Fibroblast of lung (primary cell): ENCODE results near the gene TOX2. TPM values are rescaled to one million over a fixed set of nuclear protein-coding genes. Genes with fewer than 3 reads are reported as not detected.

Source experiments
- DNase-seq, 2 donors: peaks; one replicate each; pipeline versions ENCODE4 v3.0.0 to v3.0.0-alpha.2; 2010; ENCODE audit warnings: low read depth in 2 of 2
- H2AFZ ChIP-seq: 2 replicates; pipeline ENCODE4 v1.5.1; 2012; ENCODE audit warnings: low read length, control low read depth, inconsistent platforms
- H3K27ac ChIP-seq: 2 replicates; pipeline ENCODE4 v1.5.1; 2011; ENCODE audit warnings: low read length, control low read depth; ENCODE audit not compliant: insufficient read depth
- H3K27me3 ChIP-seq: 2 replicates; pipeline ENCODE4 v1.5.1; 2011; ENCODE audit warnings: mild to moderate bottlenecking, low read length; ENCODE audit not compliant: control insufficient read depth, insufficient read depth
- H3K36me3 ChIP-seq: 2 replicates; pipeline ENCODE4 v1.5.1; 2011; ENCODE audit warnings: low read length; ENCODE audit not compliant: control insufficient read depth, insufficient read depth
- H3K4me1 ChIP-seq: 2 replicates; pipeline ENCODE4 v1.5.1; 2011; ENCODE audit warnings: low read length; ENCODE audit not compliant: control insufficient read depth, insufficient read depth; ENCODE audit errors: extremely low read depth
- H3K4me2 ChIP-seq: 2 replicates; pipeline ENCODE4 v1.5.1; 2011; ENCODE audit warnings: low read length, control low read depth; ENCODE audit not compliant: insufficient read depth; ENCODE audit errors: extremely low read depth
- H3K4me3 ChIP-seq, 4 experiments: fragments of 200-600 bp in 1 of 4; sonication (generic) in 1 of 4; replicated peaks in 1 of 4; 2 replicates each; pipeline ENCODE4 v1.5.1; 2011 to 2016; ENCODE audit warnings: low read length in 4 of 4, low read depth in 3 of 4, mild to moderate bottlenecking in 3 of 4, control low read depth in 2 of 4, inconsistent platforms in 1 of 4, mixed read lengths in 1 of 4; ENCODE audit not compliant: insufficient read depth in 1 of 4; ENCODE audit errors: control extremely low read depth in 1 of 4
- H3K79me2 ChIP-seq: 2 replicates; pipeline ENCODE4 v1.5.1; 2012; ENCODE audit warnings: mild to moderate bottlenecking, low read length, inconsistent platforms; ENCODE audit not compliant: control insufficient read depth, insufficient read depth
- H3K9ac ChIP-seq: 2 replicates; pipeline ENCODE4 v1.5.1; 2011; ENCODE audit warnings: mild to moderate bottlenecking, low read length, control low read depth; ENCODE audit not compliant: insufficient read depth
- H3K9me3 ChIP-seq: 2 replicates; pipeline ENCODE4 v1.5.1; 2012; ENCODE audit warnings: low read depth, low read length; ENCODE audit not compliant: control insufficient read depth, insufficient read depth
- H4K20me1 ChIP-seq: 2 replicates; pipeline ENCODE4 v1.5.1; 2011; ENCODE audit warnings: low read length; ENCODE audit not compliant: control insufficient read depth, insufficient read depth; ENCODE audit errors: extremely low read depth
- EZH2 ChIP-seq: IDR thresholded peaks from 2 replicates; pipeline ENCODE4 v1.5.1; 2012; ENCODE audit warnings: low read length, control low read depth, mild to moderate bottlenecking; ENCODE audit errors: missing control alignments
- polyA plus RNA-seq, 2 donors: library from polyadenylated mRNA; depleted of rRNA in 1 of 2; stranded (reverse) in 1 of 2; unstranded in 1 of 2; fragments of >200 nt; gene quantifications; 2 replicates each; pipeline ENCODE4 v1.2.1, GENCODE V29; 2011 to 2012; ENCODE audit warnings: missing spikeins in 1 of 2
- total RNA-seq: library from RNA; depleted of rRNA; stranded (reverse); fragments of >200 nt; gene quantifications from 2 replicates; pipeline ENCODE4 v1.2.1, GENCODE V29; 2014
- TF ChIP-seq, protein P1 (sequence below), 2 donors: IDR thresholded peaks in 1 of 2; conservative IDR thresholded peaks in 1 of 2; 1 replicate in 1 of 2; 2 replicates in 1 of 2; pipeline ENCODE4 v1.5.1; 2011 to 2012; ENCODE audit warnings: low read length in 2 of 2, control low read depth in 1 of 2, inconsistent platforms in 1 of 2, low read depth in 1 of 2, mild to moderate bottlenecking in 1 of 2

The TOX2 gene
- total and polyA plus RNA-seq, 2 donors (not counting 1 experiment from before 2014, with no cell fraction given), result 5.9 to 9.6 TPM

GRCh38 chr20:43948455-43948854 is 33.8 kb downstream of the TOX2 start:
- H3K9ac ChIP-seq, result no peak overlapping the region
- no peaks in the 10 kb centered on the region for H4K20me1 ChIP-seq
- H3K4me1 ChIP-seq, result peaks cover 5% of the 10 kb centered on the region
- no peak for DNase-seq
- no peak overlapping the region for H3K27ac ChIP-seq
- H2AFZ ChIP-seq, result no peak overlapping the region
- H3K36me3 ChIP-seq, result no peaks in the 10 kb centered on the region
- no peaks in the 10 kb centered on the region for H3K27me3 ChIP-seq
- H3K9me3 ChIP-seq, result no peaks in the 10 kb centered on the region
- TF ChIP-seq, protein P1, sequence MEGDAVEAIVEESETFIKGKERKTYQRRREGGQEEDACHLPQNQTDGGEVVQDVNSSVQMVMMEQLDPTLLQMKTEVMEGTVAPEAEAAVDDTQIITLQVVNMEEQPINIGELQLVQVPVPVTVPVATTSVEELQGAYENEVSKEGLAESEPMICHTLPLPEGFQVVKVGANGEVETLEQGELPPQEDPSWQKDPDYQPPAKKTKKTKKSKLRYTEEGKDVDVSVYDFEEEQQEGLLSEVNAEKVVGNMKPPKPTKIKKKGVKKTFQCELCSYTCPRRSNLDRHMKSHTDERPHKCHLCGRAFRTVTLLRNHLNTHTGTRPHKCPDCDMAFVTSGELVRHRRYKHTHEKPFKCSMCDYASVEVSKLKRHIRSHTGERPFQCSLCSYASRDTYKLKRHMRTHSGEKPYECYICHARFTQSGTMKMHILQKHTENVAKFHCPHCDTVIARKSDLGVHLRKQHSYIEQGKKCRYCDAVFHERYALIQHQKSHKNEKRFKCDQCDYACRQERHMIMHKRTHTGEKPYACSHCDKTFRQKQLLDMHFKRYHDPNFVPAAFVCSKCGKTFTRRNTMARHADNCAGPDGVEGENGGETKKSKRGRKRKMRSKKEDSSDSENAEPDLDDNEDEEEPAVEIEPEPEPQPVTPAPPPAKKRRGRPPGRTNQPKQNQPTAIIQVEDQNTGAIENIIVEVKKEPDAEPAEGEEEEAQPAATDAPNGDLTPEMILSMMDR (conservative IDR thresholded peaks at IDR 0.05 in 1 of 2, IDR thresholded peaks at IDR 0.05 in 1 of 2; ENCODE audit: low read depth in 1 of 2, low read length in 2 of 2), result no peak
- TF ChIP-seq EZH2, result no peak
- no peak overlapping the region for H3K4me3 ChIP-seq
- no peak overlapping the region for H3K4me2 ChIP-seq
- peaks cover 11% of the 10 kb centered on the region for H3K79me2 ChIP-seq

DNA sequence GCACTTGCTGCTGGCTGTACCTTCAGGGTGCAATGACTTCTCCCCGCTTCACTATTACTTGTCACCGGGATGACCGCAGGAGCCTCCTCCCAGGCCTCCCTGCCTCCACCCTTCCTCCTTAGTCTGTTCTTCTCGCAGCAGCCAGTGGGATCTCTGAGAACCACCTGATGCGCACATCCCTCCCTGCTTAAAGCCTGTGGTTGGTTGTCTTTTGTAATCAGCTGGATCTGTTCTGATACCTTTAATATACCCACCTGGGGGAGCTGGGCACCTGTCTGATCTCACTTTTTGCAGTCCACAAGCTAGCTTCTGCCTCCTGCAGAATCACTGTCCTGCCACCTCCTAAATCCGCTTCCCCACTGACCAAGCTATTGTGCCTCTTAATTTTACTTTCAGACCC is 34.6 kb downstream of the TOX2 start:
- no peaks in the 10 kb centered on the region for H3K27me3 ChIP-seq
- TF ChIP-seq EZH2, result no peak
- TF ChIP-seq, protein P1 (conservative IDR thresholded peaks at IDR 0.05 in 1 of 2, IDR thresholded peaks at IDR 0.05 in 1 of 2; ENCODE audit: low read depth in 1 of 2, low read length in 2 of 2), result no peak
- H3K27ac ChIP-seq, result no peak overlapping the region
- H3K36me3 ChIP-seq, result no peaks in the 10 kb centered on the region
- peaks cover 12% of the 10 kb centered on the region for H3K4me1 ChIP-seq
- peaks cover 11% of the 10 kb centered on the region for H3K79me2 ChIP-seq
- H3K9ac ChIP-seq, result no peak overlapping the region
- no peaks in the 10 kb centered on the region for H4K20me1 ChIP-seq
- no peak overlapping the region for H3K4me2 ChIP-seq
- DNase-seq, result no peak
- no peak overlapping the region for H3K4me3 ChIP-seq
- H3K9me3 ChIP-seq, result no peaks in the 10 kb centered on the region
- H2AFZ ChIP-seq, result no peak overlapping the region

DNA sequence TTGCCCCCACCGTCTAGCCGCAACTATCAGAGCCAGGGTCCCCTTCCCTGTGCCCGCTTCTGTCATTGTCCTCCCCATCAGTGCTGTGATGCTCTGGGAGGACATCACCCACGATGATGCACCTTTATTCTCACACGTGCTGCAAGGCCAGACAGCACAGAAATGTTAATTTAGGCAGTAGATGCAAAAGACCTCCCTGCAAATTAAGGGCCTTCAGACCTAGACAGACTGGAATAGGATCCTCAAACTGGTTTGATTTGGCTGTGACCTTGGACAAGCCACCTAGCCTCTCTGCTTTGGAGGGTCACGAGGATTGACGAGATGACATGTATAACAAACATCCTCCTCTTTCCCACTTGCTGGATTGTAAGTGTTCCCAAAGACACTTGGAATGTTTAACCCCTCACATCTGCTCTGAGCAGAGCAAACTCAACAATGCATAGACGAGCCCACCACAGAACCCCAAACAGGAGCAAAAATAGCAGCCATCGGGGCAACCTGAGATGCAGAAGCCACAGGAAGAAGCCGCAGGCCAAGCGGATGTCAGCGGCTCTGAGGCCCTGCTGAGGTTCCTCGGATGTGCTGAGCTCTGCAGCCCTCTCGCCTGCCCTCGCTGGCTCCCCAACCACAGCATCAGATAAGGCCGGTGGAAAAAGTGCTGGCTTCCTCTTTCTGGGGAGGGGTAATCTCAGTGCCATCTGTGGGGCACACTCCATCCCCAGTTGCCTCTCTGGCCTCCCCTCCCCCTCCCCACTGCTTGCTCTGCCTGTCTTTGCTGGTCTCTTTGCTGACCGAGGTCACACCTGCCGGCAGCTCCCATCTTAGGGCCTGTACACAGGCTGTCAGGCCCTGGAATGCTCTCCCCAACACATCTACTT is 35.3 kb downstream of the TOX2 start:
- H3K4me3 ChIP-seq, result no peak overlapping the region
- no peaks in the 10 kb centered on the region for H3K27me3 ChIP-seq
- peak in 1 of 2 donors; percentile 35 for DNase-seq
- no peak overlapping the region for H3K4me2 ChIP-seq
- H4K20me1 ChIP-seq, result no peaks in the 10 kb centered on the region
- peaks cover 11% of the 10 kb centered on the region for H3K79me2 ChIP-seq
- H3K4me1 ChIP-seq, result peaks cover 19% of the 10 kb centered on the region
- H3K9me3 ChIP-seq, result no peaks in the 10 kb centered on the region
- no peak for TF ChIP-seq EZH2
- TF ChIP-seq, protein P1 (conservative IDR thresholded peaks at IDR 0.05 in 1 of 2, IDR thresholded peaks at IDR 0.05 in 1 of 2; ENCODE audit: low read depth in 1 of 2, low read length in 2 of 2), result no peak
- H3K36me3 ChIP-seq, result no peaks in the 10 kb centered on the region
- H2AFZ ChIP-seq, result no peak overlapping the region
- H3K9ac ChIP-seq, result no peak overlapping the region
- H3K27ac ChIP-seq, result no peak overlapping the region
